Measurements from ENCODE around the gene HOXA10. TPM values are rescaled to one million over a fixed set of nuclear protein-coding genes. Genes with fewer than 3 reads are reported as not detected.

The HOXA10 gene
- total RNA-seq, 6 experiments from 2014 or later: 38.9 to 43.5 (median 41.1) TPM

DNA sequence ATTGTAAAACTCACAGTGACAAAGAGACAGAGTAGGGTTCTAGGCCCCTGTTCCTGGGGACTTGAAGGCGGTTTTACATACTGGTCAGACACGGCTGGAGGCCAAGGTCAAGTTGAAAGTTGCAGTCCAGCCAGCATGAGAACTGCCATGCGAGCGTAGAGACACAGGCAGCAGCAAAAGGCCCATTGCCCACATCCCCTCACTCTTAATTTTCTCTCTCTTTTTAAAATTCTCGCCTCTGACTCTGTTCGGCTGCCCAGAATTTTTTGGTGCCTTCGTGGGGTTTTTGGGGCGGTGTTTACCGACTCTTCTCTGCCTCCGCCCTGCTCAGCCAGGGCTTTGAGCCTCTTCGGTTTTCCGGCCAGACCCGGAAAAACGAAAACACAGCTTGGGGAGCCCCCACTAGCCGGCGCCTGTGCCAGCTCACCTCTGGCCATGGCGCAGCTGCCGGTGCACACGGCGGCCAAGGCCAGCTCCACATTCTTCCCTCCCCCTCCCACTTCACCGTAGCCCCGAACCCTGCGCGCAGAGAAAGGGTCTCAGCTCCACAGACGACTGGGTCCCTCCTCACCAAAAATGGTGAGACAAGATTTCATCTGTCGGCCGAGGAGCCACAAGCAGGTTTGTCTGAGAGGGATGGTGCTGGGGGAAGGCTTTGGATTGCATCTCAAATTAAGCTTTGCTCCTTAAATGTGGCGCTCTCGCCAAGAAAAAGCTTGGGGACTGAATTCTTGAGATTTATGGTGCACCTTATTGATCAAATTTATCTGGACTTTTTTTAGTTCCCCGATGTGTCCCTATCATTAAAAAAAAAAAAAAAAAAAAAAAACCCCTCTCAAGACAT, 28.1 kb upstream of the HOXA10 start:
- TF ChIP-seq, protein P1, sequence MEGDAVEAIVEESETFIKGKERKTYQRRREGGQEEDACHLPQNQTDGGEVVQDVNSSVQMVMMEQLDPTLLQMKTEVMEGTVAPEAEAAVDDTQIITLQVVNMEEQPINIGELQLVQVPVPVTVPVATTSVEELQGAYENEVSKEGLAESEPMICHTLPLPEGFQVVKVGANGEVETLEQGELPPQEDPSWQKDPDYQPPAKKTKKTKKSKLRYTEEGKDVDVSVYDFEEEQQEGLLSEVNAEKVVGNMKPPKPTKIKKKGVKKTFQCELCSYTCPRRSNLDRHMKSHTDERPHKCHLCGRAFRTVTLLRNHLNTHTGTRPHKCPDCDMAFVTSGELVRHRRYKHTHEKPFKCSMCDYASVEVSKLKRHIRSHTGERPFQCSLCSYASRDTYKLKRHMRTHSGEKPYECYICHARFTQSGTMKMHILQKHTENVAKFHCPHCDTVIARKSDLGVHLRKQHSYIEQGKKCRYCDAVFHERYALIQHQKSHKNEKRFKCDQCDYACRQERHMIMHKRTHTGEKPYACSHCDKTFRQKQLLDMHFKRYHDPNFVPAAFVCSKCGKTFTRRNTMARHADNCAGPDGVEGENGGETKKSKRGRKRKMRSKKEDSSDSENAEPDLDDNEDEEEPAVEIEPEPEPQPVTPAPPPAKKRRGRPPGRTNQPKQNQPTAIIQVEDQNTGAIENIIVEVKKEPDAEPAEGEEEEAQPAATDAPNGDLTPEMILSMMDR (IDR thresholded peaks at IDR 0.05): no peak
- Mint-ChIP-seq H3K4me1 (ENCODE audit: low read depth) (peaks cover 13% of the 10 kb centered on the region), H3K36me3 (ENCODE audit: low read depth) (peaks cover 16% of the 10 kb centered on the region), H3K27ac (no peak overlapping the region), H3K4me3 (no peak overlapping the region), H3K9me3 (no peaks in the 10 kb centered on the region), H3K27me3 (ENCODE audit: insufficient read depth) (peaks cover 6% of the 10 kb centered on the region)
- no peak for DNase-seq

DNA sequence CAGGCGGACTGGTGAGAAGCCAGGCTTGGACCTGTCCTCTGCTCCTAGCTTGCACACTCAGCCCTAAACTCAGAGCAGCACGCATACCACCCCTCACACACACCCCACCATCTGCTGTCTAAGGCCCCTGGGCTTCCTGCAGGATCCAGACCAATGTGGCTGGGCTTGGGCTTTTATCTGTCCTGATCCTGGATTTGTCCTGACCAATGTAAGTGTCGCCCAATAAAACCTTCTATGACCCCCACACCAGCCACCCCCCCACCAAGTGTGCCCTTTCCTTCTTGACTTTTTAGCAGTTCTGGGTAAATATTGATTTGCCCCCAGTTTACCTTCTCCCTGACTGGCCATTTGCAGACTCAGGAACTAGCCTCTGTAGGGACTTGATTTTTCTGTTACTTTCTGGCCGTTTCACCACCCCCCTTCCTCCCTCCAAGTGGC, 27.5 kb upstream of the HOXA10 start:
- peaks cover 20% of the 10 kb centered on the region for H3K36me3 Mint-ChIP-seq (ENCODE audit: low read depth)
- DNase-seq: no peak
- H3K27me3 Mint-ChIP-seq (ENCODE audit: insufficient read depth): peaks cover 6% of the 10 kb centered on the region
- H3K4me1 Mint-ChIP-seq (ENCODE audit: low read depth): peaks cover 16% of the 10 kb centered on the region
- TF ChIP-seq, protein P1 (IDR thresholded peaks at IDR 0.05): no peak
- no peak overlapping the region for H3K27ac Mint-ChIP-seq
- H3K4me3 Mint-ChIP-seq: no peak overlapping the region
- no peaks in the 10 kb centered on the region for H3K9me3 Mint-ChIP-seq

DNA sequence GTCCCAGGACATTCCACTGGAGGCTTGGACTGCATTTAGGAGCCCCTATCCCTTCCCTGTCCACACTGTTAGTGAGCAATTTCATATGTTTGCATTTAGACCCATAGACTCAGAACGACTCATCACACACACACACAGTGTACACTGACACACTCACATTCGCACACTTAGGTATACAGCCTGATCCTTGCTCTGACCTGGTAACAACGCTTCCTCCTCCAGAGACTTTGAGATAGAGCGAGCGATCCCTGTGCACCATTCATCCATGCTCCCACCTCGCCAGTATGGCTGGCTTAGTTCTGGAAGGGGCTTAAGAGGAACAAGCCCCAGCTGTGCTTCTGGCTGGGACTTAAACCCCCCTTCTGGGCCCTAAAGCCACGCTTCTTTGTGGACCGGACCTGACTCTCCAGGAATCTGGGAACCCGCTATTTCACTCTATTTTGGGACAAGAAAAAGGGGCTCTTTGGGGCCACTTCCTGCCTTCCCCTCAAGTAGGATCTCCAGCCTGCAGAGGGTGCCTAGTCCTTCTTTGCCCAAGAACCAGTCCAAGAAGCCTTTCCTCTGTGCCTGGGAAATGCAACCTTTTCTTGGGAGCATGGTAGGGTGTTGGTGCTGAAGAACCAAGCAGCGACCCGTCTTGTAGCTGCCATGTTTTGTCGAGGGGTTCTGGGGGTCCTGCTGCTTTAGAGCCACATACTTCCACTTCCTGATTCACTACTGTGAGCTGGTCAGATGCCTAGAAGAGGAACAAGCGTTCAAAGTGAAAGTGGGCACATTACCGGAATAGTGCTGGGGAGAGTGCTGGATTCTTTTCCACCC, 26.9 kb upstream of the HOXA10 start:
- DNase-seq: no peak
- Mint-ChIP-seq H3K36me3 (ENCODE audit: low read depth) (peaks cover 23% of the 10 kb centered on the region), H3K4me1 (ENCODE audit: low read depth) (peaks cover 22% of the 10 kb centered on the region), H3K27me3 (ENCODE audit: insufficient read depth) (peaks cover 3% of the 10 kb centered on the region), H3K9me3 (no peaks in the 10 kb centered on the region), H3K27ac (peak overlapping the region; percentile 77), H3K4me3 (peak overlapping the region; percentile 91)
- TF ChIP-seq, protein P1 (IDR thresholded peaks at IDR 0.05): no peak

DNA sequence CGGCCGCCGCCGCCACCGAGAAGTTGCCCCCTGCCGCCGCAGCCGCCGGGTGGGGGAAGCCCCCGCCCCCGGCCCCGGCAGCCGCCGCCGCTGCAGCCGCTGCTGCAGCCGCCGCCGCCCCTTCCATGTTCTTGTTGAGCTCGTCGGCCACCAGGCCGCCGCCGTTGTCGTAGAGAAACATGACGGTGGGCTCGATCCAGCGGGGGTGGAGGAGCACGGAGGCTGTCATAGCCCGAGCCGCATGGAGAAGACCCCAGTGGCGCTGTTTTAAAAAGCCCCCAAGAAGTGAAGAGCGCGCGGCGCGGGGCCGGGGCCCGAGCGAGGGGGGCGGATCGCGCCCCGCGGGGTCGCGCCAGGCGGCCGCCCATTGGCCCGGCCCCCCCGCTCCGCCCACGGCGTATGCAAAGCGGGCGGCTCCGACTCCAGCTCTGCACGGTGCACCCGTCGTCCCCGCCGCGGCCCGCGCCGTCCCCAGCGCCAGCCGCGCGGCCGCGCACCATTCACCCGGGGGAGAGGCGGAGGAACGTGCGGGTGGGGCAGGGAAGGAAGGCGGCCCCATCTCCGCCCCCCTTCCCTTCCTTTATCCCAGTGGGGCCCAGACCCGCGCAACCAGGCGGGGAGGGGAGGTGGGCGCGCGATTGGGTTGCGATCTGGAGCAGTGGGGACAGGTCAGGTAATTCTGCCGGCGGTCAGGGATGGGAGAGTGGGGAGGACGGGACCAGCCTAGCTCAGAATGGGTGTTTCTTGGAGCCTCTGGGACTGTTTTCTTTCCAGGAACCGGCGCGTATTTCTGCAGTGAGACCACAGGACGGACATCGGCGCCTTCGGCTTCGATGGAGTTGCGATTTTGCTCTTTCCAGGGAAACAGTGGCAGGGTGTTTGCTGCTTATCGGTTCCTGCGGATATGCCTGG, 26.0 kb upstream of the HOXA10 start, which contains the start of gene HOXA13:
Gene HOXA13 (minus strand): TSS at position 243 of the 912 bp plus-strand sequence. CDS start 14 bp downstream, at position 229.
- no peak for DNase-seq
- peak within 1 kb of the TSS; percentile 93 for H3K4me3 Mint-ChIP-seq
- TF ChIP-seq, protein P1 (IDR thresholded peaks at IDR 0.05): no peak
- H3K4me1 Mint-ChIP-seq (ENCODE audit: low read depth): peaks cover 31% of the 10 kb centered on the region
- peak within 1 kb of the TSS; percentile 84 for H3K27ac Mint-ChIP-seq
- H3K9me3 Mint-ChIP-seq: no peaks in the 10 kb centered on the region
- H3K27me3 Mint-ChIP-seq (ENCODE audit: insufficient read depth): peaks cover 1% of the 10 kb centered on the region
- H3K36me3 Mint-ChIP-seq (ENCODE audit: low read depth): peaks cover 24% of the 10 kb centered on the region

Data from HFFc6 (cell line).